Hepatocyte (in vitro differentiated cells): ENCODE data around the gene MRE11. TPM values are rescaled to one million over a fixed set of nuclear protein-coding genes. Genes with fewer than 3 reads are reported as not detected.
"Not testable (repeated sequence)": the region's sequence is repeated elsewhere in the genome, so short reads cannot be mapped to it uniquely, and the experiment has no call there.

Experiments used
- DNase-seq: peaks from one replicate; pipeline ENCODE4 v3.0.0-alpha.2; 2016; ENCODE audit warnings: low spot score
- H2AFZ ChIP-seq: fragments of 200-600 bp; sonication (generic); 2 replicates; pipeline ENCODE4 v1.6.0; 2016; ENCODE audit warnings: antibody characterized with exemption, mild to moderate bottlenecking
- H3K27ac ChIP-seq: fragments of 200-600 bp; sonication (generic); 2 replicates; pipeline ENCODE4 v1.5.1; 2016; ENCODE audit warnings: mild to moderate bottlenecking
- H3K27me3 ChIP-seq: fragments of 200-600 bp; sonication (generic); 2 replicates; pipeline ENCODE4 v1.6.1; 2016
- H3K36me3 ChIP-seq: fragments of 200-600 bp; sonication (generic); replicated peaks from 2 replicates; pipeline ENCODE4 v1.5.1; 2016; ENCODE audit warnings: low read depth; ENCODE audit not compliant: insufficient read depth
- H3K4me1 ChIP-seq: fragments of 200-600 bp; sonication (generic); 2 replicates; pipeline ENCODE4 v1.5.1; 2016; ENCODE audit warnings: mild to moderate bottlenecking, moderate library complexity; ENCODE audit not compliant: insufficient read depth
- H3K4me2 ChIP-seq: fragments of 200-600 bp; sonication (generic); 2 replicates; pipeline ENCODE4 v1.6.0; 2016
- H3K4me3 ChIP-seq: fragments of 200-600 bp; sonication (generic); 2 replicates; pipeline ENCODE4 v1.5.1; 2016; ENCODE audit warnings: mild to moderate bottlenecking
- H3K79me2 ChIP-seq: fragments of 200-600 bp; sonication (generic); 2 replicates; pipeline ENCODE4 v1.6.0; 2017; ENCODE audit warnings: mild to moderate bottlenecking
- H3K9me2 ChIP-seq: fragments of 200-600 bp; sonication (generic); replicated peaks from 2 replicates; pipeline ENCODE4 v1.6.0; 2017; ENCODE audit warnings: mild to moderate bottlenecking; ENCODE audit not compliant: insufficient read depth
- H3K9me3 ChIP-seq: fragments of 200-600 bp; sonication (generic); 2 replicates; pipeline ENCODE4 v1.5.1; 2016; ENCODE audit warnings: low read depth, mild to moderate bottlenecking
- H4K20me1 ChIP-seq: fragments of 200-600 bp; sonication (generic); 2 replicates; pipeline ENCODE4 v1.6.0; 2016; ENCODE audit warnings: mild to moderate bottlenecking; ENCODE audit not compliant: insufficient read depth, poor library complexity, severe bottlenecking
- EZH2 ChIP-seq: fragments of 200-600 bp; sonication (generic); IDR thresholded peaks from 2 replicates; pipeline ENCODE4 v1.6.1; 2016; ENCODE audit warnings: antibody characterized with exemption, mild to moderate bottlenecking, borderline replicate concordance
- EZH2phosphoT487 ChIP-seq: fragments of 200-600 bp; sonication (generic); IDR thresholded peaks from one replicate; pipeline ENCODE4 v1.6.1; 2018; ENCODE audit warnings: antibody characterized with exemption, mild to moderate bottlenecking, low read depth, moderate library complexity; ENCODE audit not compliant: unreplicated experiment, severe bottlenecking
- WGBS: methylation state at CpG from one replicate; pipeline ENCODE4 v1.1.6; 2016; ENCODE audit warnings: low lambda C conversion rate; ENCODE audit errors: missing lambda C conversion rate; 5-methylcytosine and 5-hydroxymethylcytosine counted together
- polyA plus RNA-seq: library from polyadenylated mRNA; unstranded; fragments of >200 nt; fragmentation: Nextera tagmentation; extraction: Ambion mirVana; gene quantifications from 2 replicates; pipeline ENCODE4 v1.2.1, GENCODE V29; 2016
- total RNA-seq: library from RNA; depleted of rRNA; stranded (reverse); fragments of >200 nt; gene quantifications from 2 replicates; pipeline ENCODE4 v1.2.3, GENCODE V29; 2014
- TF ChIP-seq, protein P1 (sequence below): fragments of 200-600 bp; sonication (generic); IDR thresholded peaks from 2 replicates; pipeline ENCODE4 v1.5.1; 2016; ENCODE audit warnings: antibody characterized with exemption, mild to moderate bottlenecking; ENCODE audit not compliant: poor library complexity

MRE11 gene
- total and polyA plus RNA-seq, 2 experiments from 2014 or later = 9.4 to 17.6 TPM

DNA sequence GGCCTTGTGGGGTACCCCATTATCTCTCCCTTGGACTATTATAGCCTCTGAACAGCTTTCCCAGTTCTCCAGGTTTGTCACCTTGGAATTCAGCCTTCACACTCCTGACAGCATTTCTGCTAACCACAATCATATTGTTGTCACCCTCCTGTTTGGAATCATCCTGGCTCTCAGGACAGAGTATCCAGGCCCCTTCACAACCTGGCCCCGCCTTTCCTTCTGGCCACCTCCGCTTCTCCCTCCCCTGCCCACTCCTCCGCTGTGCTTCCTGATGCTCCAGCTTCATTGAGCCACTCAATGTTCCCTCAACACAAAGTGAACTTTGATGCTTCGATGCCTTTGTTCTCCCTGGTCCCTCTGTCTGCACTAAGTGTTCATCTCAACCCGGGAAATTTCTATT is 95.5 kb downstream of the MRE11 start:
- H3K9me3 ChIP-seq = no peaks in the 10 kb centered on the region
- TF ChIP-seq EZH2 = no peak
- TF ChIP-seq EZH2phosphoT487 = no peak
- TF ChIP-seq, protein P1, sequence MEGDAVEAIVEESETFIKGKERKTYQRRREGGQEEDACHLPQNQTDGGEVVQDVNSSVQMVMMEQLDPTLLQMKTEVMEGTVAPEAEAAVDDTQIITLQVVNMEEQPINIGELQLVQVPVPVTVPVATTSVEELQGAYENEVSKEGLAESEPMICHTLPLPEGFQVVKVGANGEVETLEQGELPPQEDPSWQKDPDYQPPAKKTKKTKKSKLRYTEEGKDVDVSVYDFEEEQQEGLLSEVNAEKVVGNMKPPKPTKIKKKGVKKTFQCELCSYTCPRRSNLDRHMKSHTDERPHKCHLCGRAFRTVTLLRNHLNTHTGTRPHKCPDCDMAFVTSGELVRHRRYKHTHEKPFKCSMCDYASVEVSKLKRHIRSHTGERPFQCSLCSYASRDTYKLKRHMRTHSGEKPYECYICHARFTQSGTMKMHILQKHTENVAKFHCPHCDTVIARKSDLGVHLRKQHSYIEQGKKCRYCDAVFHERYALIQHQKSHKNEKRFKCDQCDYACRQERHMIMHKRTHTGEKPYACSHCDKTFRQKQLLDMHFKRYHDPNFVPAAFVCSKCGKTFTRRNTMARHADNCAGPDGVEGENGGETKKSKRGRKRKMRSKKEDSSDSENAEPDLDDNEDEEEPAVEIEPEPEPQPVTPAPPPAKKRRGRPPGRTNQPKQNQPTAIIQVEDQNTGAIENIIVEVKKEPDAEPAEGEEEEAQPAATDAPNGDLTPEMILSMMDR = no peak
- no peaks in the 10 kb centered on the region for H3K36me3 ChIP-seq
- peaks cover 43% of the 10 kb centered on the region for H3K27me3 ChIP-seq
- 98% methylated on average over 5 of the region's 5 CpGs for WGBS
- DNase-seq = no peak
- H2AFZ ChIP-seq = no peak overlapping the region
- no peak overlapping the region for H3K4me2 ChIP-seq
- no peaks in the 10 kb centered on the region for H4K20me1 ChIP-seq
- H3K27ac ChIP-seq = no peak overlapping the region
- peaks cover 4% of the 10 kb centered on the region for H3K4me1 ChIP-seq
- H3K9me2 ChIP-seq = no peaks in the 10 kb centered on the region
- no peak overlapping the region for H3K4me3 ChIP-seq
- H3K79me2 ChIP-seq = no peaks in the 10 kb centered on the region

DNA sequence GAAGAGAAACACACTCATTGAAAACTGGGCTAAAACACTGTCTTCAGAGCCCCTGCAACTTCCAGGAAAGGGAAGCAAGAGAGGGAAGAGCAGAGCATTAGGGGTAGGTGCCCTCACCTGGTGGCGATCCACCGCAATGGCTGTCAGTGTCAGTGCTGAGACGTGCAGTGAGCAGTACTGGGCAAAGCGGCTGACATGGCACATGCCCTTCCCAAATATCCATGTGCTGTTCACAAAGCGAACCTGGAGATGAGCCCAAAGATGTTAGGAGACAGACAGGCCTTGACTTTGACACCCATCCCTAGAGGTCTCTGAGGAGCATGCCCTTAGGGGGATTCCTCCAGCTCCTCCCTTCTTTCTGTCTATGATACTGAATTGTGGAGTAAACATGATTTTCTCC is 97.4 kb downstream of the MRE11 start:
- TF ChIP-seq EZH2phosphoT487 = no peak
- no peak for TF ChIP-seq EZH2
- TF ChIP-seq, protein P1 = no peak
- no peaks in the 10 kb centered on the region for H3K36me3 ChIP-seq
- H3K4me2 ChIP-seq = no peak overlapping the region
- H2AFZ ChIP-seq = no peak overlapping the region
- H3K27me3 ChIP-seq = peaks cover 30% of the 10 kb centered on the region
- DNase-seq = no peak
- H3K4me1 ChIP-seq = no peaks in the 10 kb centered on the region
- no peaks in the 10 kb centered on the region for H3K9me3 ChIP-seq
- 99% methylated on average over 5 of the region's 5 CpGs for WGBS
- H3K79me2 ChIP-seq = no peaks in the 10 kb centered on the region
- H3K4me3 ChIP-seq = no peak overlapping the region
- no peaks in the 10 kb centered on the region for H3K9me2 ChIP-seq
- no peaks in the 10 kb centered on the region for H4K20me1 ChIP-seq
- H3K27ac ChIP-seq = no peak overlapping the region

DNA sequence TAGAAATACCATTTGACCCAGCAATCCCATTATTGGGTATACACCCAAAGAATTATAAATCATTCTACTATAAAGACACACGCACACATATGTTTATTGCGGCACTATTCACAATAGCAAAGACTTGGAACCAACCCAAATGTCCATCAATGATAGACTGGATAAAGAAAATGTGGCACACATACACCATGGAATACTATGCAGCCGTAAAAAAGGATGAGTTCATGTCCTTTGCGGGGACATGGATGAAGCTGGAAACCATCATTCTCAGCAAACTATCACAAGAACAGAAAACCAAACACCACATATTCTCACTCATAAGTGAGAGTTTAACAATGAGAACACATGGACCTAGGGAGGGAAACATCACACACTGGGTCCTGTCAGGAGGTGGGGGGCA is 101.7 kb downstream of the MRE11 start:
- H3K36me3 ChIP-seq, H3K79me2 ChIP-seq, H4K20me1 ChIP-seq, H2AFZ ChIP-seq, H3K4me2 ChIP-seq, DNase-seq, H3K9me2 ChIP-seq, H3K4me1 ChIP-seq, H3K4me3 ChIP-seq, H3K9me3 ChIP-seq, H3K27ac ChIP-seq, H3K27me3 ChIP-seq: not testable (repeated sequence)
- WGBS = 91% methylated on average over 4 of the region's 4 CpGs

DNA sequence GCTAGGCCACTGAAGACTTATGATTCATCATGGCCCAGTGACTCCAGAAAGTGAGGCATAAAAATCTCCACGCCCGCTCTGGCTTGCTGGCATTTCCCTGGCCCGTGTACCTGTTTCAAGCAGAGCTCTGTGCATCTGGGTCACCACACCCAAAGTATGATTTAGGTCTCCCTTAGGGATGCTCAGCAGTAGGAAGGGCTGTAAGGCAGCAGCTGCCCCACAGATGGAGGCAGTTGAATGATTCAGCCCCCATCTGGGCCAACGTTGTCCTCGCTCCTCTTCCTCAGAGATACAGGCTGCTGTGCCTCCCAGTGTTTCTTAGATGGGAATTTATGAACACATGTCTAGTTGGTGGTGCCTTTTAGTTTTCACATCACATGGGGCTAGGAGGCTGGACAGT is 114.0 kb downstream of the MRE11 start:
- no peak overlapping the region for H3K4me3 ChIP-seq
- TF ChIP-seq EZH2 (no peak), EZH2phosphoT487 (no peak)
- TF ChIP-seq, protein P1 = no peak
- WGBS = 89% methylated on average over 5 of the region's 5 CpGs
- no peaks in the 10 kb centered on the region for H3K9me3 ChIP-seq
- DNase-seq = no peak
- no peak overlapping the region for H2AFZ ChIP-seq
- no peaks in the 10 kb centered on the region for H3K36me3 ChIP-seq
- H3K27ac ChIP-seq = no peak overlapping the region
- H3K4me2 ChIP-seq = no peak overlapping the region
- H4K20me1 ChIP-seq = no peaks in the 10 kb centered on the region
- H3K79me2 ChIP-seq = no peaks in the 10 kb centered on the region
- H3K9me2 ChIP-seq = no peaks in the 10 kb centered on the region
- no peaks in the 10 kb centered on the region for H3K4me1 ChIP-seq
- H3K27me3 ChIP-seq = no peaks in the 10 kb centered on the region
